COLO668 (cell line): Measurements from ENCODE around the gene TPRA1.

Experiments
- DNase-seq: peaks from one replicate; lab custom pipeline; 2025; ENCODE audit not compliant: unreplicated experiment; lab: John Stamatoyannopoulos, UW

The TPRA1 gene

GRCh38 chr3:127593178-127593577, 2.6 kb upstream of the TPRA1 start:
- DNase-seq: no peak

GRCh38 chr3:127590282-127590592, 296 bp downstream of the TPRA1 start:
- peak; percentile 51 for DNase-seq

GRCh38 chr3:127589600-127590281, 792 bp downstream of the TPRA1 start:
- peak; percentile 20 for DNase-seq

GRCh38 chr3:127588806-127589577, 1.5 kb downstream of the TPRA1 start:
- DNase-seq: peak; percentile 6

GRCh38 chr3:127587876-127588275, 2.7 kb downstream of the TPRA1 start:
- DNase-seq: no peak

- DNase-seq: no peak
Measured at GRCh38 chr3:127585813-127586413, 4.6 kb downstream of the TPRA1 start.

GRCh38 chr3:127585163-127585812, 5.2 kb downstream of the TPRA1 start:
- no peak for DNase-seq

- no peak for DNase-seq
Measured at GRCh38 chr3:127584734-127585133, 5.8 kb downstream of the TPRA1 start.

- DNase-seq: no peak
Measured at GRCh38 chr3:127580327-127581060, 10.0 kb downstream of the TPRA1 start.

- DNase-seq: no peak
Measured at GRCh38 chr3:127578802-127579201, 11.7 kb downstream of the TPRA1 start.

- no peak for DNase-seq
Measured at GRCh38 chr3:127578168-127578567, 12.4 kb downstream of the TPRA1 start.

- no peak for DNase-seq
Measured at GRCh38 chr3:127577448-127577847, 13.1 kb downstream of the TPRA1 start.

GRCh38 chr3:127574880-127575878, 15.4 kb downstream of the TPRA1 start:
- peak; percentile 73 for DNase-seq

GRCh38 chr3:127573912-127574311, 16.6 kb downstream of the TPRA1 start:
- DNase-seq: no peak

- DNase-seq: no peak
Measured at GRCh38 chr3:127573401-127573800, 17.1 kb downstream of the TPRA1 start.

- DNase-seq: no peak
Measured at GRCh38 chr3:127572735-127573134, 17.8 kb downstream of the TPRA1 start.

- DNase-seq: no peak
Measured at GRCh38 chr3:127572186-127572585, 18.3 kb downstream of the TPRA1 start.

- no peak for DNase-seq
Measured at GRCh38 chr3:127570520-127570919, 20.0 kb downstream of the TPRA1 start.

- DNase-seq: no peak
Measured at GRCh38 chr3:127569160-127569559, 21.4 kb downstream of the TPRA1 start.

- DNase-seq: no peak
Measured at GRCh38 chr3:127568586-127568985, 21.9 kb downstream of the TPRA1 start.
